ENCODE measurements around the gene DNMT3A.
A peak's percentile ranks its signal among the peaks of the same experiment; 100 is the strongest.

Gene DNMT3A

GRCh38 chr2:25362049-25362433 is 20.3 kb upstream of the DNMT3A start:
- Histone ChIP-seq H3K27me3 (ENCODE audit: insufficient read depth, low read length) (peaks cover 46% of the 10 kb centered on the region; the same call in 1 of the 2 replicates), H3K4me3 (ENCODE audit: low read length) (peak overlapping the region; percentile 32), H3K36me3 (ENCODE audit: insufficient read depth, low read length) (no peaks in the 10 kb centered on the region), H3K9ac (ENCODE audit: low read depth, low read length) (no peak overlapping the region), H3K27ac (ENCODE audit: low read depth, low read length) (no peak overlapping the region), H3K4me1 (ENCODE audit: insufficient read depth, low read length) (peaks cover 5% of the 10 kb centered on the region; the same call in 1 of the 2 replicates), H3K9me3 (ENCODE audit: insufficient read depth, low read depth, low read length) (no peaks in the 10 kb centered on the region)
- 2% methylated on average over 16 of the region's 16 CpGs for WGBS

GRCh38 chr2:25361261-25362048 is 19.7 kb upstream of the DNMT3A start:
- no peak overlapping the region for H3K9ac ChIP-seq (ENCODE audit: low read depth, low read length)
- peaks cover 46% of the 10 kb centered on the region; the same call in 1 of the 2 replicates for H3K27me3 ChIP-seq (ENCODE audit: insufficient read depth, low read length)
- no peaks in the 10 kb centered on the region for H3K9me3 ChIP-seq (ENCODE audit: insufficient read depth, low read depth, low read length)
- peak overlapping the region; percentile 32; the same call in 1 of the 2 replicates for H3K4me3 ChIP-seq (ENCODE audit: low read length)
- WGBS: 58% methylated on average over 34 of the region's 34 CpGs
- no peaks in the 10 kb centered on the region for H3K36me3 ChIP-seq (ENCODE audit: insufficient read depth, low read length)
- H3K4me1 ChIP-seq (ENCODE audit: insufficient read depth, low read length): peaks cover 5% of the 10 kb centered on the region; the same call in 1 of the 2 replicates
- no peak overlapping the region for H3K27ac ChIP-seq (ENCODE audit: low read depth, low read length)

GRCh38 chr2:25358836-25359235 is 17.1 kb upstream of the DNMT3A start:
- WGBS: 91% methylated on average over 8 of the region's 8 CpGs
- H3K27me3 ChIP-seq (ENCODE audit: insufficient read depth, low read length): peaks cover 36% of the 10 kb centered on the region; the same call in 1 of the 2 replicates
- H3K27ac ChIP-seq (ENCODE audit: low read depth, low read length): no peak overlapping the region
- H3K9ac ChIP-seq (ENCODE audit: low read depth, low read length): no peak overlapping the region
- H3K9me3 ChIP-seq (ENCODE audit: insufficient read depth, low read depth, low read length): no peaks in the 10 kb centered on the region
- H3K4me1 ChIP-seq (ENCODE audit: insufficient read depth, low read length): peaks cover 5% of the 10 kb centered on the region; the same call in 1 of the 2 replicates
- no peak overlapping the region for H3K4me3 ChIP-seq (ENCODE audit: low read length)
- H3K36me3 ChIP-seq (ENCODE audit: insufficient read depth, low read length): no peaks in the 10 kb centered on the region

DNA sequence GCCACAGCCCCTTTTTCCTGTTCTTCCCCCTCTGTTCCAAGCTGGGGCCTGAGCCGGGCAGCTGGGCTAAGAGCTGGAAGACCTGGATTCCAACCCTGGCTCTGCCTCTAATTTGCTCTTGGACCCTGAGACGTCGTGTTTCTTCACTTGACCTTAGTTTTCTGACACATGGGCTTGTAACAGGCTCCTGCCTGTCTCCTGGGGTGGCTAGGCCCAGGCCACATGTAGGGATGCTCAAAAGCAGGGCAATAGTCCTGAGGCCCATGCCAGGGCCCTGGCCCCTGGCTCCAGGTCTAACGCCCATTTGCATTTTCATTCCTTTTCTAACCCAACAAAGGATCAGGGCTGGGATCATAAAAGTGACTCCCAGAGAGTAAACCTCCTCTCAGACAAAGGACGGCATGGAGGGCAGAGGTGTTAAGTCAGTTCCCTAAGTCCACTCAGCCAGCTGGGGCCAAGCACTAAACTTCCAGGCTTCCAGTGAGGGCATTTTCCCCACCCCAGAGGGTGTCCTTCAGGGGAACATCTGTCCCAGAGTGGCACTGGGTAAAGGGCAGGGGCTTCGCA is 16.6 kb upstream of the DNMT3A start:
- peaks cover 5% of the 10 kb centered on the region; the same call in 1 of the 2 replicates for H3K4me1 ChIP-seq (ENCODE audit: insufficient read depth, low read length)
- no peak overlapping the region for H3K9ac ChIP-seq (ENCODE audit: low read depth, low read length)
- H3K9me3 ChIP-seq (ENCODE audit: insufficient read depth, low read depth, low read length): no peaks in the 10 kb centered on the region
- 76% methylated on average over 6 of the region's 6 CpGs for WGBS
- peaks cover 31% of the 10 kb centered on the region; the same call in 1 of the 2 replicates for H3K27me3 ChIP-seq (ENCODE audit: insufficient read depth, low read length)
- H3K27ac ChIP-seq (ENCODE audit: low read depth, low read length): no peak overlapping the region
- H3K4me3 ChIP-seq (ENCODE audit: low read length): no peak overlapping the region
- no peaks in the 10 kb centered on the region for H3K36me3 ChIP-seq (ENCODE audit: insufficient read depth, low read length)

GRCh38 chr2:25356088-25356487 is 14.4 kb upstream of the DNMT3A start:
- H3K36me3 ChIP-seq (ENCODE audit: insufficient read depth, low read length): no peaks in the 10 kb centered on the region
- no peaks in the 10 kb centered on the region for H3K9me3 ChIP-seq (ENCODE audit: insufficient read depth, low read depth, low read length)
- H3K9ac ChIP-seq (ENCODE audit: low read depth, low read length): no peak overlapping the region
- peaks cover 16% of the 10 kb centered on the region; the same call in 1 of the 2 replicates for H3K27me3 ChIP-seq (ENCODE audit: insufficient read depth, low read length)
- H3K4me3 ChIP-seq (ENCODE audit: low read length): no peak overlapping the region
- no peak overlapping the region for H3K27ac ChIP-seq (ENCODE audit: low read depth, low read length)
- no peaks in the 10 kb centered on the region for H3K4me1 ChIP-seq (ENCODE audit: insufficient read depth, low read length)
- WGBS: 77% methylated on average over 4 of the region's 4 CpGs

DNA sequence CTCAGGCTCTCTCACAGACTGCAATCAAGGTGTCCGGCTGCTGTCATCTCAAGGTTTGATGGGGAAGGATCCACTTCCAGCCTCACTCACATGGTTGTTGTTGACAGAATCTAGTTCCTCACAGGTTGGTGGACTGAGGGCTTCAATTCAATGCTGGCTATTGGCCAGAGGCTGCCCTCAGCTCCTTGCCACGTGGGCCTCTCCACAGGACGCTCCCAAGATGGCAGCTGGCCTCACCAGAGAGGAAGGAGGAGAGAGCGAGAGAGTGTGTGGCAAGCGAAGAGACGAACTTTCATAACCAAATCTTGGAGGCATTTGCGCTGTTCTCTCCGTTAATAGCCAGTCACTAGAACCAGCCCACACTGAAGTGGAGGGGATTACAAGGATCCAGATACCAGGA is 13.5 kb upstream of the DNMT3A start:
- Histone ChIP-seq H3K27me3 (ENCODE audit: insufficient read depth, low read length) (peaks cover 10% of the 10 kb centered on the region; the same call in 1 of the 2 replicates), H3K27ac (ENCODE audit: low read depth, low read length) (no peak overlapping the region), H3K36me3 (ENCODE audit: insufficient read depth, low read length) (no peaks in the 10 kb centered on the region), H3K9me3 (ENCODE audit: insufficient read depth, low read depth, low read length) (no peaks in the 10 kb centered on the region), H3K9ac (ENCODE audit: low read depth, low read length) (no peak overlapping the region), H3K4me1 (ENCODE audit: insufficient read depth, low read length) (no peaks in the 10 kb centered on the region), H3K4me3 (ENCODE audit: low read length) (no peak overlapping the region)
- 89% methylated on average over 8 of the region's 8 CpGs for WGBS

GRCh38 chr2:25354116-25354515 is 12.4 kb upstream of the DNMT3A start:
- no peak overlapping the region for H3K9ac ChIP-seq (ENCODE audit: low read depth, low read length)
- no peaks in the 10 kb centered on the region for H3K9me3 ChIP-seq (ENCODE audit: insufficient read depth, low read depth, low read length)
- WGBS: 90% methylated on average over 6 of the region's 6 CpGs
- H3K27ac ChIP-seq (ENCODE audit: low read depth, low read length): no peak overlapping the region
- no peaks in the 10 kb centered on the region for H3K36me3 ChIP-seq (ENCODE audit: insufficient read depth, low read length)
- no peaks in the 10 kb centered on the region for H3K4me1 ChIP-seq (ENCODE audit: insufficient read depth, low read length)
- peaks cover 2% of the 10 kb centered on the region; the same call in 1 of the 2 replicates for H3K27me3 ChIP-seq (ENCODE audit: insufficient read depth, low read length)
- no peak overlapping the region for H3K4me3 ChIP-seq (ENCODE audit: low read length)

DNA sequence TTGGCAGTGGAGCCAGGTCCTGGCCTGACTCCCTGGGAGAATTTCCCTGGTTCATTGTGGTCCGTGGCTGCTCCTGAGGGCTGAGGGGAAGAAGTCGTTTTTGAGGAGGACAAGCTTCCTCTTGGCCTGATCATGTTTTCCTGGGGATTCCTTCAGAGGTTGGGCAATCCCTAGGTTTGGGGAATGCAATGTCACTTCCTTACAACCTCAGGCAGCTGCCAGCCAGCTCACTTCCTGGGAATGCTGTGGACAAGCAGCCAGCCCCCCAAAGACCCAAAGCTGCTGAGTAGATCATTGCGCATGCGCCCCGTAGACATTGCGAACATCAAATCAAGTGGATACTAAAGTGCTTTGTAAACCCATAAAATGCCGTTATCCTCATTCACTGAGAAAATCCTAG is 7.7 kb upstream of the DNMT3A start:
- 87% methylated on average over 7 of the region's 7 CpGs for WGBS
- H3K27ac ChIP-seq (ENCODE audit: low read depth, low read length): no peak overlapping the region
- H3K9me3 ChIP-seq (ENCODE audit: insufficient read depth, low read depth, low read length): no peaks in the 10 kb centered on the region

GRCh38 chr2:25347846-25348245 is 6.1 kb upstream of the DNMT3A start:
- H3K27ac ChIP-seq (ENCODE audit: low read depth, low read length): no peak overlapping the region
- 78% methylated on average over 2 of the region's 2 CpGs for whole genome bisulfite sequencing
- H3K9ac ChIP-seq (ENCODE audit: low read depth, low read length): no peak overlapping the region
- H3K4me1 ChIP-seq (ENCODE audit: insufficient read depth, low read length): no peaks in the 10 kb centered on the region
- no peak overlapping the region for H3K4me3 ChIP-seq (ENCODE audit: low read length)
- H3K9me3 ChIP-seq (ENCODE audit: insufficient read depth, low read depth, low read length): no peaks in the 10 kb centered on the region
- H3K36me3 ChIP-seq (ENCODE audit: insufficient read depth, low read length): no peaks in the 10 kb centered on the region
- H3K27me3 ChIP-seq (ENCODE audit: insufficient read depth, low read length): peaks cover 16% of the 10 kb centered on the region

More for the DNA sequence above, 7.7 kb upstream of the DNMT3A start:
- no peak overlapping the region for H3K4me3 ChIP-seq (ENCODE audit: low read length)
- no peaks in the 10 kb centered on the region for H3K36me3 ChIP-seq (ENCODE audit: insufficient read depth, low read length)
- no peaks in the 10 kb centered on the region for H3K4me1 ChIP-seq (ENCODE audit: insufficient read depth, low read length)
- no peak overlapping the region for H3K9ac ChIP-seq (ENCODE audit: low read depth, low read length)
- peaks cover 2% of the 10 kb centered on the region; the same call in 1 of the 2 replicates for H3K27me3 ChIP-seq (ENCODE audit: insufficient read depth, low read length)

DNA sequence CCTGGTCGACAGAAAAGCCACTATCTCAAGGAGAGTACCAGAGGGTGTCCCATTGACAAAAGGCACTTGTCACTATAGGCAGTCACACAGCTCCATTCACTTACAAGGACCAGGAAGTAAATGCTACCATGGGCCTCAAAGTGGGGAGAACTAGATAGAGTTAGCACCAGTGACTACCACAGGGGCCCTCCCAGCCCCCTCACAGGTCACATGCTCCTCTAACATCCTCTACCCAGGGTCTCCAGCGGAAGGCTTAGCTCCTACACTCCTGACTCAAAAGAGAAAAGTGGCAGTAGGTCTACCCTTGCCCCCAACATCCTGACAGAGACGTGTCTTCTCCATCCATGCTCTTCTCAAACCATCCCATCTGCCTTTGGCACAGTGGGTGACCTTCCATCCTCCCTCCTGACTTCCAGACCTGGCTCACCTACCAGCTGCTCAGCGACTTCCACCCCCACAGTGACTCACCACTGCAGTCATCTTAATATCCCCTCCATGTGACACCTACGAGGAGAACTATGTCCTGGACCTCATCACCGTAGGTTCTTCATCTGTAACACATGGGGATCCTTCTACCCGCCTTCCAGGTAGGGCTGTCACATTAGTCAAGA is 5.6 kb upstream of the DNMT3A start:
- 78% methylated on average over 7 of the region's 7 CpGs for WGBS
- no peak overlapping the region for H3K9ac ChIP-seq (ENCODE audit: low read depth, low read length)
- no peak overlapping the region for H3K27ac ChIP-seq (ENCODE audit: low read depth, low read length)
- H3K4me3 ChIP-seq (ENCODE audit: low read length): no peak overlapping the region
- peaks cover 18% of the 10 kb centered on the region for H3K27me3 ChIP-seq (ENCODE audit: insufficient read depth, low read length)
- H3K9me3 ChIP-seq (ENCODE audit: insufficient read depth, low read depth, low read length): no peaks in the 10 kb centered on the region
- H3K36me3 ChIP-seq (ENCODE audit: insufficient read depth, low read length): no peaks in the 10 kb centered on the region
- H3K4me1 ChIP-seq (ENCODE audit: insufficient read depth, low read length): no peaks in the 10 kb centered on the region

GRCh38 chr2:25343187-25343825 is 1.6 kb upstream of the DNMT3A start:
- Histone ChIP-seq H3K27me3 (ENCODE audit: insufficient read depth, low read length) (peaks cover 36% of the 10 kb centered on the region), H3K4me1 (ENCODE audit: insufficient read depth, low read length) (0 out of 2 replicates have a peak, but pooled peaks cover 3% of the 10 kb centered on the region), H3K9ac (ENCODE audit: low read depth, low read length) (no peak overlapping the region), H3K9me3 (ENCODE audit: insufficient read depth, low read depth, low read length) (no peaks in the 10 kb centered on the region), H3K27ac (ENCODE audit: low read depth, low read length) (no peak overlapping the region), H3K36me3 (ENCODE audit: insufficient read depth, low read length) (no peaks in the 10 kb centered on the region), H3K4me3 (ENCODE audit: low read length) (no peak overlapping the region)
- 92% methylated on average over 21 of the region's 21 CpGs for WGBS

Data from HUES64 (cell line).